ENCODE measurements around the gene SHB.

Gene SHB

GRCh38 chr9:38024036-38024681 lies 44.9 kb downstream of the SHB start:
- no peak for DNase-seq (ENCODE audit: low read depth, low spot score)

- DNase-seq (ENCODE audit: low read depth, low spot score), result no peak
Measured at GRCh38 chr9:38023661-38024035, 45.4 kb downstream of the SHB start.

- DNase-seq (ENCODE audit: low read depth, low spot score), result no peak
Measured at GRCh38 chr9:38022995-38023394, 46.0 kb downstream of the SHB start.

- no peak for DNase-seq (ENCODE audit: low read depth, low spot score)
Measured at GRCh38 chr9:38022203-38022895, 46.7 kb downstream of the SHB start.

- DNase-seq (ENCODE audit: low read depth, low spot score), result no peak
Measured at GRCh38 chr9:38020151-38021076, 48.6 kb downstream of the SHB start.

- DNase-seq (ENCODE audit: low read depth, low spot score), result no peak
Measured at GRCh38 chr9:38019731-38020130, 49.3 kb downstream of the SHB start.

GRCh38 chr9:38018958-38019602 lies 49.9 kb downstream of the SHB start:
- peak; percentile 57 for DNase-seq (ENCODE audit: low read depth, low spot score)

GRCh38 chr9:38018241-38018957 lies 50.6 kb downstream of the SHB start:
- no peak for DNase-seq (ENCODE audit: low read depth, low spot score)

- DNase-seq (ENCODE audit: low read depth, low spot score), result no peak
Measured at GRCh38 chr9:38017885-38018186, 51.2 kb downstream of the SHB start.

GRCh38 chr9:38017149-38017884 lies 51.7 kb downstream of the SHB start:
- no peak for DNase-seq (ENCODE audit: low read depth, low spot score)

- no peak for DNase-seq (ENCODE audit: low read depth, low spot score)
Measured at GRCh38 chr9:38016375-38017135, 52.5 kb downstream of the SHB start.

GRCh38 chr9:38015906-38016305 lies 53.1 kb downstream of the SHB start:
- no peak for DNase-seq (ENCODE audit: low read depth, low spot score)

GRCh38 chr9:38015266-38015665 lies 53.8 kb downstream of the SHB start:
- no peak for DNase-seq (ENCODE audit: low read depth, low spot score)

- DNase-seq (ENCODE audit: low read depth, low spot score), result no peak
Measured at GRCh38 chr9:38012767-38013450, 56.1 kb downstream of the SHB start.

GRCh38 chr9:38011991-38012390 lies 57.0 kb downstream of the SHB start:
- no peak for DNase-seq (ENCODE audit: low read depth, low spot score)

- no peak for DNase-seq (ENCODE audit: low read depth, low spot score)
Measured at GRCh38 chr9:38010918-38011704, 57.9 kb downstream of the SHB start.

GRCh38 chr9:38009990-38010389 lies 59.0 kb downstream of the SHB start:
- no peak for DNase-seq (ENCODE audit: low read depth, low spot score)

- DNase-seq (ENCODE audit: low read depth, low spot score), result no peak
Measured at GRCh38 chr9:38009035-38009501, 60.0 kb downstream of the SHB start.
